GM12874 (cell line): Measurements from ENCODE around the gene ITGB2.

Experiments used
- TF ChIP-seq, protein P1 (sequence below): IDR thresholded peaks from 2 replicates; pipeline ENCODE4 v1.5.1; 2011; ENCODE audit warnings: low read depth, mild to moderate bottlenecking, control low read depth, low read length, moderate library complexity; ENCODE audit not compliant: insufficient read depth

ITGB2 gene

DNA sequence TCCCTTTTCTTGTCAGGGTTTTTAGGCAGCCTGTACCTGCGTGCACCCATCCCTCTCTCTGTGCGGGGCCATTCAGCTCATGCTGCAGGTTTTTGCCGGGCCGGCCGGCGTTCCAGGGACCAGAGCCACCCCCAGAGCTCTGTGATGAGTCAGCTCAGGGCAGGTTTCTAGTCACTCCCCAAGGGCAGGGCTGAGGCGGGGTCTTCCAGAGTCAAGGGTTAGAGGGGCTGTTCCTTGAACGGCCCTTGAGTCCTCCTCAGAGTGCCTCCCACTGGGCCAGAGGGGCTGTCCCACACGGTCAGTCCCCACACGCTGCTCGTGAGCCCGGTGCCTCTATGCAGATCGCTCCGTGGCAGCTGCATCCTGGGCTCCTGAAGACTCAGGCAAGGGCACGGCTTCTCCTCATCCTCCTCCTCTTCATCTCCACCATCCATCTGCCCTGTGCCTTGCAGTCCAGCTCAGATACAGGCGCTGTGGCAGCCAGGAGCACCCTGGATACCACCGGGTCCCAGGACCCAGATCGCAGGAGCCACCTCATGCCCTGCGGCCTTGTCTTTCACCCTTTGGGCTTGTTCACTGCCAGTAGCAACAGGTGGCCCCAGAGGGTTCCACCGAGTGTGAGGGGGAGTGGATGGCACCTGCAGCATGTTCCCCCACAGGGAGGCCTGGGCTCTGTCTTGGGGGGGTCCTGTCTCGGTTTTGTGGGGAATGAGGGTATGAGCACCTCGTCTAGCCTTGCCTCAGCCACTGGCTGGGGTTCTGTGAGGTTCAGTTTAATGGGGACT lies 36.5 kb upstream of the ITGB2 start:
- TF ChIP-seq, protein P1, sequence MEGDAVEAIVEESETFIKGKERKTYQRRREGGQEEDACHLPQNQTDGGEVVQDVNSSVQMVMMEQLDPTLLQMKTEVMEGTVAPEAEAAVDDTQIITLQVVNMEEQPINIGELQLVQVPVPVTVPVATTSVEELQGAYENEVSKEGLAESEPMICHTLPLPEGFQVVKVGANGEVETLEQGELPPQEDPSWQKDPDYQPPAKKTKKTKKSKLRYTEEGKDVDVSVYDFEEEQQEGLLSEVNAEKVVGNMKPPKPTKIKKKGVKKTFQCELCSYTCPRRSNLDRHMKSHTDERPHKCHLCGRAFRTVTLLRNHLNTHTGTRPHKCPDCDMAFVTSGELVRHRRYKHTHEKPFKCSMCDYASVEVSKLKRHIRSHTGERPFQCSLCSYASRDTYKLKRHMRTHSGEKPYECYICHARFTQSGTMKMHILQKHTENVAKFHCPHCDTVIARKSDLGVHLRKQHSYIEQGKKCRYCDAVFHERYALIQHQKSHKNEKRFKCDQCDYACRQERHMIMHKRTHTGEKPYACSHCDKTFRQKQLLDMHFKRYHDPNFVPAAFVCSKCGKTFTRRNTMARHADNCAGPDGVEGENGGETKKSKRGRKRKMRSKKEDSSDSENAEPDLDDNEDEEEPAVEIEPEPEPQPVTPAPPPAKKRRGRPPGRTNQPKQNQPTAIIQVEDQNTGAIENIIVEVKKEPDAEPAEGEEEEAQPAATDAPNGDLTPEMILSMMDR, result no peak

DNA sequence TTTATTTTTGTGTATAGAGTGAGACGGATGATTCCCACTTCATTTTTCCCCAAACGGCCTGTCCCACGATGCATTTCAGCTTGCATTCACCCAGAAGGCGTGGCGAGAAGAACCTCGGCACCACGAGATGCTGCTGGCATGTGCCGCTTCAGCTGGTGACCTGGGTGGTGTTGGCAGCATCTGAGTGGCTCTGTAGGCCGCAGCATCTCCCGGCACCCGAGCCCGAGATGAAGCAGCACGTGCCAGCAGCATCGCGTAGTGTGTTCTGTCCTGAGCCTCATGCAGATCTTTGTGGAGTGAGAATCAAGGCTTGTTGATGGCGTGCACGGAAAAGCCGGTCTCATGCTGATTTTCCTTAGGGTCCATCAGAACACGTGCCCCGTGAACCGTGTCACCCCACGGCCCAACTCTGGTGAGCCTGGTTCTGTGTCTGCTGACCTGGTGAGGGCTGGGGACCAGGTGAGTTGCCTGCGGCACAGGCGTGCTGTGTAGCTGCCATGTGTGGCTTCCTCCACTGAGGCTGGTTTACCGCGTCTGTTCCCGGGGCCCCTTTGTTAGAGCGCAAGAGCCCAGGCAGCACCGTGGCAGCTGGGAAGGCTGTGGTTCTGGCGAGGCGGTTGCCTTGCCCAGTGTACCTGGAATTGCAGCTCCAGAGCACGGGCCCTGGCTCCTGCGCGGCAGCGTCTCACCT lies 35.8 kb upstream of the ITGB2 start:
- TF ChIP-seq, protein P1, result no peak

DNA sequence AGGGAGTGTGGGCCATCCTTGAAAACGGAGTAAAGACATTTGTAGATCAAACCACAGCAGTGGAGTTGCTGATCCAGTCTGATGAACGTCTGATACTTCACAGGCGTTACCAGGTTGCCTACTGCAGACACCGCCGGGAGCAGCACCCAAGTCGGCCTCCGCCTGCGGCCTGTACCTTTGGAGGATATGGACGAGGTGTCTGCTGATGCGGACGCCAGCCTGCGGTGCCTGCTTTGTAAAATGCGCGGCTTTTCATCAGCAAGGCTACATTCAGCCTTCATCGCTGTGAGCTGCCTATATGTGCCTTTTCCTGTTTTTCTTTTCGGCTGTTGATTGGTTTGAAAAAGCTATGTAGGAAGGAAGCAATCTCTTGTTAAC lies 35.1 kb upstream of the ITGB2 start:
- TF ChIP-seq, protein P1, result no peak

DNA sequence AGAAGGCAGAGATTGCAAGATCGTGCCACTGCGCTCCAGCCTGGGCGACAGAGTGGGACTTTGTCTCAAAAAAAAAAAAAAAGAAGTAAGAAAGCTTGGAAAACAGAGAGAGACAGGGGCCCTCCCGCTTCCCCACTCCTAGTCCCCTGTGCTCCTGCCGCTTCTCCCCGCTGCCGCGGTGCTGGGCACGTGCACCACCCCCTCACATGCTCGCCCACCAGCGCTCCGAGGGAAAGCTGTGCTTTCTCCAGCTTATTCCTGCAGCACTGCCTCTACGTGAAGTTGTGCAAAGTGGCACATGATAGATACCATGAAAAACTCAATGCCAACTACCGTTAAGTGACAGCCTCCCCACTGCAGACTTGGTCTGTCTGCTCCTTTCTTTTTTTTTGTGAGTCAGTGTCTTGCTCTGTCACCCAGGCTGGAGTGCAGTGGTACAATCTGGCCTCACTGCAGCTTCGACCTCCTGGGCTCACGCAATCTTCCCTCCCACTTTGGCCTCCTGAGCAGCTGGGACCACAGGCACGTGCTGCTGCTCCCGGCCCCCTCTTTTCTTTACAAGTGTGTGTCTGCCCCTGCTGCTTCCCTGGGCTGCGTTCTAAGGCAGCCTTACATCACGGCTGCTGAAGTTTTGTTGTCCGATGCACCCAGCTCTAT lies 34.6 kb upstream of the ITGB2 start:
- TF ChIP-seq, protein P1, result no peak

DNA sequence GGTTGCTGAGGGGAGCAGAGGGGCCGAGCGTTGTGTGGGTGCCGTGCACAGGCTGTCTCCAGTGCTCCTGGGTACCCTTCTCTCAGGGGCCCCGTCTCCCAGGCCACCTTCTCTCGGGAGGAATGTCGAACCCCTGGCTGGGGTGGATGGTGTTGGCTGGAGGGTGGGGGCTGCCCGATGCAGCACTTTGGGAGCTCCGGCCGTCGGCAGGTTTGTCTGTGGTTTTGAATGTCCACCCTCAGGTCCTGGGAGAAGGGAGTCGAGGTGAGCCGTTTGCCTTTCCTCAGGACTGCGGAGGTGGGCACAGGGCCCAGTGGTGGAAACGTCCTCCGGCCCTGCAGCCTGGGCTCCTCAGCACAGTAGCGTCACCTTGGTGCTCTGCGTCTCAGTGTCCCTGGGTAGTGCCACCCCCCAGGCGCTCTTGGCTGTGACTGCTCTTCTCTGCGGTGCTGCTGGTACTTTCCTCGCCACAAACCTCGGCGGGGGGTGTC lies 33.6 kb upstream of the ITGB2 start:
- TF ChIP-seq, protein P1, result no peak

DNA sequence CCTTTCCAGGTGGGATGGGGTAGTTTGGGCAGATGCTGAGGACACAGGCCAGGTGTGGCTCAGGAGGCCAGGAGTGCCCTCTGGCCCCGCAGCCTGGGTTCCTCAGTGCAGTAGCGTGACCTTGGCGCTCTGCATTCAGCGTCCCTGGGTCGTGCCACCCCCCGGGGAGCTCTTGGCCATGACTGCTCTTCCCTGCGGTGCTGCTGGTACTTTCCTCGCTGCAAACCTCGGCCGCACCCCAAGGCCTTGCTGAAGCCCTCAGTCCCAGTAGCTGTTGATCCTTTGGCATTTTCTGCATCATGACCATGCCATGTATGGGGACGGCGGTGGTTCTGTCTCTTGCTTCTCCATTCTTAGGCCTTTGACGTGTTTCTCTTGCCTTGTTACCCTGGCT lies 32.9 kb upstream of the ITGB2 start:
- TF ChIP-seq, protein P1, result no peak

DNA sequence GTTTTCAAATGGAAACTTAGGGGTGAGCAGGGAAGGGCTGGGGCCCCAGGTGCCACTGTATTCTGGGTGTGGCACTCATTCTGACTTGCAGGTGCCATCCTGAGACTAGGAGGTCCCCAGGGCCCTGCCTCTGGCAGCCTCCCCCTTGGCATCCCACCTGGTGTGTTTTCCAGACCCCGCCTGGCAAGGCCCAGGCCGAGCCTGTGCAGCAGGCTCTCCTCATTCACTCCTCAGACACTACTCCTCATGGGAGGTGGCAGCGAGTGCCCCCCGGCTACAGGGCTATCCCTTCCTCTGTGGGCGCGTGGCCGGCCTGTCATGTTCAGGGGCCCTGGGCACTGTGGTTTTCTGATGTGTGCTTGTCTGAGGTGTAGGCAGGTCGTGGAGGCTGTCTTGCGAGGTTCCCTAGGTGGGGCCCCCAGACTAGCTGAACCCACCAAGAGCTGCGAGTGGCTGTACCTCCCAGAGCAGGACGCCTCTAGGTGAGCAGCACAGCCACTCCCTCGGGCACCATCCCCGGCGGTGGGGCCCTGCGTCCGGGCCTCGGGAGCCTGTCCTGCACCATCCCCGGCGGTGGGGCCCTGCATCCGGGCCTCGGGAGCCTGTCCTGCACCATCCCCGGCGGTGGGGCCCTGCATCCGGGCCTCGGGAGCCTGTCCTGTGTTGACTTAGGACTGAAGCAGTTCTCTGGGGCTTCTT lies 32.4 kb upstream of the ITGB2 start:
- TF ChIP-seq, protein P1, result no peak
